Activated naive CD4-positive, alpha-beta T cell treated with anti-CD3 and anti-CD28 coated beads, Interleukin-2, amount 50 U/mL, for 24 hours (primary cell): ENCODE results near the gene NFATC1.

Source experiments
- H3K27ac Mint-ChIP-seq: one replicate; pipeline ENCODE4 v1.8.0; 2021; ENCODE audit warnings: mild to moderate bottlenecking, mixed read lengths
- H3K27me3 Mint-ChIP-seq: one replicate; pipeline ENCODE4 v1.8.0; 2021; ENCODE audit warnings: mixed read lengths
- H3K36me3 Mint-ChIP-seq: one replicate; pipeline ENCODE4 v1.8.0; 2021; ENCODE audit warnings: mixed read lengths
- H3K4me1 Mint-ChIP-seq: one replicate; pipeline ENCODE4 v1.8.0; 2021; ENCODE audit warnings: mixed read lengths
- H3K4me3 Mint-ChIP-seq: one replicate; pipeline ENCODE4 v1.8.0; 2021; ENCODE audit warnings: mild to moderate bottlenecking, mixed read lengths
- H3K9me3 Mint-ChIP-seq: one replicate; pipeline ENCODE4 v1.8.0; 2021; ENCODE audit warnings: mixed read lengths

The NFATC1 gene

GRCh38 chr18:79483971-79484491, 88.3 kb downstream of the NFATC1 start:
- H3K4me1 Mint-ChIP-seq: peaks cover 5% of the 10 kb centered on the region
- no peaks in the 10 kb centered on the region for H3K27me3 Mint-ChIP-seq
- no peak overlapping the region for H3K27ac Mint-ChIP-seq
- no peaks in the 10 kb centered on the region for H3K9me3 Mint-ChIP-seq
- H3K36me3 Mint-ChIP-seq: peaks cover 1% of the 10 kb centered on the region
- no peak overlapping the region for H3K4me3 Mint-ChIP-seq

GRCh38 chr18:79484661-79485621, 89.2 kb downstream of the NFATC1 start:
- Mint-ChIP-seq H3K27ac (no peak overlapping the region), H3K36me3 (peaks cover 1% of the 10 kb centered on the region), H3K9me3 (no peaks in the 10 kb centered on the region), H3K4me3 (no peak overlapping the region), H3K27me3 (no peaks in the 10 kb centered on the region), H3K4me1 (no peaks in the 10 kb centered on the region)

DNA sequence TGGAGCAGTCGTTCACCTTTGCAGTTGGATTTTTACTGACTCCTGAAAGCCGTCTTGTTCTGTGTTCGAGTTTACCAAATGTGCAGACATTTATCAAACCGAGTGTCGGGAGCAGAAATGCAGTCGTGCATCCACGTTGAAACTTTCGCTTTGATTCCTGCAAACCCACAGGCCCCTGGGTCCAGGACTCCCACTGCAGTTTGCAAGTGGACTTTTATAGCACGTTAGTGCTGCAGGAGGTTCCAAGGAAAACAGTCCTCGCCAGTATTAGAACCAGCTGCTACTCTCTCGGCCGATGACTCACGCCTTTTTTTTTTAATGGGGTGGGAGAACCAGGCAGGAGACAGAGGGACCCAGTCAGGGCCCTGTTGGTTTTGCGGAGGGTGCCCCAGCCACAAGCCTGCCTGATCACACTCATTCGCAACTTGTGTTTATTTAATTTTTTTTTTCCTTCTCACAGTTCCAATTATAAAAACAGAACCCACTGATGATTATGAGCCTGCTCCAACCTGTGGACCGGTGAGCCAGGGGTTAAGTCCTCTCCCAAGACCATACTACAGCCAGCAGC, 90.1 kb downstream of the NFATC1 start:
- Mint-ChIP-seq H3K4me1 (peaks cover 8% of the 10 kb centered on the region), H3K27ac (no peak overlapping the region), H3K36me3 (peaks cover 1% of the 10 kb centered on the region), H3K9me3 (no peaks in the 10 kb centered on the region), H3K4me3 (no peak overlapping the region), H3K27me3 (no peaks in the 10 kb centered on the region)

DNA sequence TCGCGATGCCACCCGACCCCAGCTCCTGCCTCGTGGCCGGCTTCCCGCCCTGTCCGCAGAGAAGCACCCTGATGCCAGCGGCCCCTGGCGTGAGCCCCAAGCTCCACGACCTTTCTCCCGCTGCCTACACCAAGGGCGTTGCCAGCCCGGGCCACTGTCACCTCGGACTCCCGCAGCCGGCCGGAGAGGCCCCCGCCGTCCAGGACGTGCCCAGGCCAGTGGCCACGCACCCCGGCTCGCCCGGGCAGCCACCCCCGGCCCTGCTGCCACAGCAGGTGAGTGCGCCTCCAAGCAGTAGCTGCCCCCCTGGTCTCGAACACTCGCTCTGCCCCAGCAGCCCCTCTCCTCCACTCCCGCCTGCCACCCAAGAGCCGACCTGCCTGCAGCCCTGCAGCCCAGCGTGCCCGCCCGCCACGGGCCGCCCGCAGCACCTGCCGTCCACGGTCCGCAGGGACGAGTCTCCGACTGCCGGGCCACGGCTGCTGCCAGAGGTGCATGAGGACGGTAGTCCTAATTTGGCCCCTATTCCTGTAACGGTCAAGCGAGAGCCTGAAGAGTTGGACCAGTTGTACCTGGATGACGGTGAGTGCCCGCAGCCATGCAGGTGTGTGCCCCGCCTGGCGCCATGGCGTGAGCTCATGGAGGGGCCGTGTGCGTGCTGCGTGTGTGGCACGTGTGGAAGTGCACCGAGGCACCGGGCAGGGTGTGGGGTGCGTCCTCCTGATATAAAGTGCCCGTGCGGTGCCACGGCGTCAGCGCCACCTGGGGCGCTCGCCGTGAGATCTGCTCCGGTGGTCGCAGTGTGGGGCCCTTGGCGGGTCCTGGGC, 90.8 kb downstream of the NFATC1 start:
- no peak overlapping the region for H3K4me3 Mint-ChIP-seq
- H3K36me3 Mint-ChIP-seq: peaks cover 4% of the 10 kb centered on the region
- no peaks in the 10 kb centered on the region for H3K27me3 Mint-ChIP-seq
- no peak overlapping the region for H3K27ac Mint-ChIP-seq
- peaks cover 15% of the 10 kb centered on the region for H3K4me1 Mint-ChIP-seq
- no peaks in the 10 kb centered on the region for H3K9me3 Mint-ChIP-seq

- H3K36me3 Mint-ChIP-seq: peaks cover 10% of the 10 kb centered on the region
- H3K27me3 Mint-ChIP-seq: no peaks in the 10 kb centered on the region
- H3K9me3 Mint-ChIP-seq: no peaks in the 10 kb centered on the region
- H3K4me3 Mint-ChIP-seq: no peak overlapping the region
- no peak overlapping the region for H3K27ac Mint-ChIP-seq
- H3K4me1 Mint-ChIP-seq: peaks cover 21% of the 10 kb centered on the region
These were observed 91.6 kb downstream of the NFATC1 start for GRCh38 chr18:79487183-79487800.

DNA sequence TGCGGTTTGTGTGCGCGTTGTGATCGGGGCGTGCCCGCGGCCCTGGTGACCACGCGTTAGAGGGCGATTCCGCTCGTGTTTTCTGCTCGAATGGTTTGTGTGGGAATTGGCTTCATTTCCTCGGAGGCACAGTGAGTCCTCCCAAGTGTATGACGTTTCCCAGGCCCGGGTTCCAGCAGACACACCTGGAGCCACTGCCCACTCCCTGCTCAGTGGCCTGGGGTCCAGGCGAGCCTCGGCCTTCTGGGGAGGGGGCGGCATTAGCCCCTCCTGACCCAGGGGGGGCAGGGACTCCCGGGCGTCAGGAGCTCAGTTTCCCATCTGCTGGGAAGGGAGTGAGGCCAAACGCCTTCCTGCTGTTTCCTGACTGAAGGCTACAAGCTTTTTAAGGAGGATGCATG, 92.1 kb downstream of the NFATC1 start:
- peaks cover 21% of the 10 kb centered on the region for H3K4me1 Mint-ChIP-seq
- peaks cover 10% of the 10 kb centered on the region for H3K36me3 Mint-ChIP-seq
- no peaks in the 10 kb centered on the region for H3K27me3 Mint-ChIP-seq
- H3K27ac Mint-ChIP-seq: no peak overlapping the region
- H3K9me3 Mint-ChIP-seq: no peaks in the 10 kb centered on the region
- no peak overlapping the region for H3K4me3 Mint-ChIP-seq

DNA sequence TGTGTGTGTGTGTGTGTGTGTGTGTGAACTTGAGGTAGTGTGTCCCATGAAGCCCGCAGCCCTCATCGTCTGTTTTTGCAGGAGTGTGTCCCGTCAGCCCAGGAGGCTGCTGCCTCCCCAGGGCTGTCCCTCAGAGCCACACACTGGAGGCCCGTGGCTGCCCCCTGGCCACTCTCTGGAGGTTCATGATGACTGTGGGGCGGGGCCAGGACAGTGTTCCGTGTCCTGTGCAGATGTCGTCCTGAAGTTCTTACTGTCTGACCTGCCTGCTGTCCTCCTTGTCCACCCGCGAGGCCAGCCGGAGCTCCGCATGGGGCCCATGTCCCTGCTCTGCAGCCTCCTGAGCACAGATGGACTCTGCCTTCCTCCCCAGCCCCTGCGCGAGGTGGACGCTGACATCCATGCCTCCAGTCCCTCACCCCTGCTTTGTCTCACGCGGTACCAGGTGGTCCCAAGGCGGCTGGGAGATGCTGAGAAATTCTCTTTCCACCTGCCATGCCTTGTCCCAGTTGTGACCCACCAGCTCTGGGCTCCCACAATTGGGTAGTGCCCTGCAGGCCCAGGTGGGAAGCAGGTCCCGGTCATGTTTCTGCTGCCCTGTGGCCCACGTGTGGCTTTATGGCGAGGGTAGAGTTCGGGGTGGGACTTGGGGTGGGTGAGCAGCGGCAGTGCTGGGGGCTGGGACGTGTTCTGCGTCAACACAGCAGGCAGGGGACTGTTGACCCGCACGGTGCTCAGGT, 92.8 kb downstream of the NFATC1 start:
- Mint-ChIP-seq H3K36me3 (peaks cover 10% of the 10 kb centered on the region), H3K9me3 (no peaks in the 10 kb centered on the region), H3K4me3 (no peak overlapping the region), H3K27ac (peak overlapping the region; percentile 17), H3K4me1 (peaks cover 21% of the 10 kb centered on the region), H3K27me3 (no peaks in the 10 kb centered on the region)

GRCh38 chr18:79489051-79489898, 93.5 kb downstream of the NFATC1 start:
- Mint-ChIP-seq H3K4me3 (no peak overlapping the region), H3K27ac (peak overlapping the region; percentile 65), H3K9me3 (no peaks in the 10 kb centered on the region), H3K4me1 (peaks cover 21% of the 10 kb centered on the region), H3K27me3 (no peaks in the 10 kb centered on the region), H3K36me3 (peaks cover 10% of the 10 kb centered on the region)

DNA sequence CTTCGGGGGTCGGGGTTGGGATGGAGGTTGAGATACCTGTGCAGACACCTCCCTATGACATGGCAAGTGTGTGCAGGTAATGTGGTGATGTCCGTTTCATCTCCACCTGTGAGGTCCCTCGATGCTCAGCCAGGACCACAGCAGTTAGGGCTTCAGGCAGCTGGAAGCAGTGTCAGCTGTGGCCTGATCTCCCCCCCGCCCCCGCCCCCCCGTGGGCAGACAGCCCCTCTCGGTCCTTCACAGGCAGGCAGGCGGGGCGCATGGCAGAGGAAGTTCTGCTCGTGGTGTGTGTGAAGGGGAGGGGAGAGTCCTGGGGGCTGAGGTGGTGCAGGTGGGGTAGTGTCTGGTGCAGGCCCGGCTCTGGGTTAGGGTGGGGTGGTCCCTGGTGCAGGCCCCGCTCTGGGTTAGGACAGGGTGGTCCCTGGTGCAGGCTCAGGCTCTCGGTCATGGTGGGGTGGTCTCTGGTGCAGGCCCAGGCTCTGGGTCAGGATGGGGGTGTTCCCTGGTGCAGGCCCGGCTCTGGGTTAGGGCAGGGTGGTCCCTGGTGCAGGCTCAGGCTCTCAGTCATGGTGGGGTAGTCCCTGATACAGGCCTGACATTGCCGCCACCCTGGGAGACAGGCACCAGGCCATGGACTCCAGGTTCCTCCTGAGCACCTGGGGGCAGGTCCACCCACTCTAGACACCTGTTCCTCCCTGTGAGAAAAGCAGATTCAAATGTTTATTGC, 94.3 kb downstream of the NFATC1 start:
- H3K27ac Mint-ChIP-seq: no peak overlapping the region
- peaks cover 21% of the 10 kb centered on the region for H3K4me1 Mint-ChIP-seq
- H3K4me3 Mint-ChIP-seq: no peak overlapping the region
- H3K27me3 Mint-ChIP-seq: no peaks in the 10 kb centered on the region
- no peaks in the 10 kb centered on the region for H3K9me3 Mint-ChIP-seq
- H3K36me3 Mint-ChIP-seq: peaks cover 10% of the 10 kb centered on the region

GRCh38 chr18:79490626-79491041, 94.9 kb downstream of the NFATC1 start:
- H3K27me3 Mint-ChIP-seq: no peaks in the 10 kb centered on the region
- no peak overlapping the region for H3K4me3 Mint-ChIP-seq
- H3K4me1 Mint-ChIP-seq: peaks cover 27% of the 10 kb centered on the region
- peaks cover 12% of the 10 kb centered on the region for H3K36me3 Mint-ChIP-seq
- H3K9me3 Mint-ChIP-seq: no peaks in the 10 kb centered on the region
- H3K27ac Mint-ChIP-seq: no peak overlapping the region

DNA sequence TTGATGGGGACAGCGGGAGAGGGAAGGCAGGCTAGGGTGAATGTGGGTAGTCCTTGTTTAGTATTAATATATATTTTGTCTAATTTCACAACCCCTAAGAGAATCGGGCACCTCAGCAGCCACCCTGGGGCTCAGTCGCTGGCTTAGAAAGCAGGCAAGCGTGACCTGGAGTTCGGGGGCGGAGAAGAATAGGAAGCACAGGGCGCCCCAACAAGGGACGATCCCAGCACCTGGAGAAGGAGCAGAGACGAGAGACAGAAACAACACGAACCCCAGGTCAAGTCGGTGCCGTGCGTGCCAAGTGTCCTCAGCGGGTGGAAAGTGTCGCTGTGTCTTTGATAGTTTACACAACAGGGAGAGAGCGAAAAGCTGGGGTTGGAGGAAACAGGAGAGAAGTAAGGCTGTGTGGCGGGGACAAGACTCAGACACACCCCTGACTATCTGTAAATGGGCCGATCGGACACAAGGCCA, 95.4 kb downstream of the NFATC1 start:
- H3K27ac Mint-ChIP-seq: no peak overlapping the region
- no peaks in the 10 kb centered on the region for H3K9me3 Mint-ChIP-seq
- H3K4me3 Mint-ChIP-seq: no peak overlapping the region
- no peaks in the 10 kb centered on the region for H3K27me3 Mint-ChIP-seq
- H3K4me1 Mint-ChIP-seq: peaks cover 30% of the 10 kb centered on the region
- H3K36me3 Mint-ChIP-seq: peaks cover 14% of the 10 kb centered on the region

DNA sequence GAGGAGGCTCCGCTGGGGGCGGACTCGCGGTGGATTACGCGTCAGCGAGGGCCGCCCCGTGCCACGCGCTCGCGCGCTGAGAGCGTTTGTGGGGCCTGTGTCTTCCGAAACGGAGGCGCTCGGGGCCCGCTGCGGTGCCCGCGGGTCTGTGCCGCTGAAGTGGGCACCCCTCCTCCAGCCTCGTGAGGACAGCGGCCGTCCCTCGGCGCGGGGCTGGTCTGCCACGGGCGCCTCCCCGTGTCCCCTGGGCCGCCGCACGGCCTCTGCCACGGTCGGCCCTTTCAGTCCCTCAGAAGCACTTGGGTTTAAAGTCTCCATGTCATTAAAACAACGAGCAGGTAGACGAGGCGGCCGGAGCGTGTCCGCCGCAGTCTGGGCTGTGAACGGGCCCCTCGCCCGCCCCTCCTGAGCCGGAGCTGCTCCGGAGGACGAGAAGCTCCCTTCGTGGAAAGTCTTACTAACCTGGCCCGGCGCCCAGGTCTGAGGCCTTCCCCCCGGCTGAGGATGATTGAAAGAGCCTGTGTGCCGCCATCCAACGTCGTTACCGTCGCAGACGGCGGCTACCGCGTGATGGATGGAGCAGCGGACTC, 97.6 kb downstream of the NFATC1 start:
- Mint-ChIP-seq H3K4me1 (peaks cover 36% of the 10 kb centered on the region), H3K27ac (no peak overlapping the region), H3K9me3 (peaks cover 8% of the 10 kb centered on the region), H3K4me3 (no peak overlapping the region), H3K27me3 (no peaks in the 10 kb centered on the region), H3K36me3 (peaks cover 30% of the 10 kb centered on the region)

- no peak overlapping the region for H3K4me3 Mint-ChIP-seq
- H3K4me1 Mint-ChIP-seq: peaks cover 36% of the 10 kb centered on the region
- no peak overlapping the region for H3K27ac Mint-ChIP-seq
- H3K9me3 Mint-ChIP-seq: peaks cover 10% of the 10 kb centered on the region
- H3K27me3 Mint-ChIP-seq: no peaks in the 10 kb centered on the region
- peaks cover 34% of the 10 kb centered on the region for H3K36me3 Mint-ChIP-seq
These were observed 98.1 kb downstream of the NFATC1 start for GRCh38 chr18:79493801-79494211.
